ENCODE results near the gene TIGD3. TPM values are rescaled to one million over a fixed set of nuclear protein-coding genes. Genes with fewer than 3 reads are reported as not detected.

The TIGD3 gene
- total RNA-seq, 1 donor from 2014 or later: 4.5 TPM

DNA sequence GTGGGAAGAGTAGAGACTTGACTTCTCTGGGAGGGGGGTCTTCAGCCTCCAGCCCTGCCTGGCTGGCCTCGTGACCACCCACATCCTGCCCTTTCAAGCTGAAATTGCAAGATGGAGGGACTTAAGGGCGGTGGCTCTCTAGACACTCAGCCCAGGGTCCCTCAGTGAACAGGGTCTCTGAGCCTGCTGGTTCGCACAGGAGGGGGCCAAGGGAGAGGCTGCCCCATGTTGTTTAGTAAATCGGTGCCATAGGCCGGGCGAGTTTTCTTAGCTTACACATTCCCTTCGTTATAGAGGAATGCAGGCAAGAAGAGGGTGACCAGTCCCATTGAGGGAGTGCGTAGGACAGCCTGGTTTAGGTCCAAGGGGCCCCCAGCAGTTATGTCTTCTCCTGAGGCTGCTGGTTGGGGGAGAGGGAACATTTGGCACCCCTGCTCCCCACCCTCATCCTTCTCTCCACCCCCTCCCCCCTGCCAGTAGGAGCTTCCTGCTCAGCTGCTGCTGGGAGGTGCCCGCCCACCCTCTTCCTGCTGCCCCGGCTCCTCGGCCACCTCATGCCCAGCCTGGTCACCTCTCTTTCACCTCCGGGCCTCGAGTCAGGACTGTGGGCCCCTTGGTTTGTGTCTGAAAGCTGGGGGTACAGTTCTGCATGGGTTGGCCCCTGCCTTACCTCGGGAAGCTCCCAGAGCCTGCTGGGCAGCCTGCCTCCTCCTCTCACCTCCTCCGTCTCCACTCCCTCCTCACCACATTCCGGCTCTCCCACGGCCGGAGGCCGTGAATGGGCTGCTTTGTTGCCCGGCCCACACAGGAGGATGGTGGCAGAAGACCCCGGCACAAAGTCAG, 35.8 kb downstream of the TIGD3 start:
- no peak for DNase-seq

DNA sequence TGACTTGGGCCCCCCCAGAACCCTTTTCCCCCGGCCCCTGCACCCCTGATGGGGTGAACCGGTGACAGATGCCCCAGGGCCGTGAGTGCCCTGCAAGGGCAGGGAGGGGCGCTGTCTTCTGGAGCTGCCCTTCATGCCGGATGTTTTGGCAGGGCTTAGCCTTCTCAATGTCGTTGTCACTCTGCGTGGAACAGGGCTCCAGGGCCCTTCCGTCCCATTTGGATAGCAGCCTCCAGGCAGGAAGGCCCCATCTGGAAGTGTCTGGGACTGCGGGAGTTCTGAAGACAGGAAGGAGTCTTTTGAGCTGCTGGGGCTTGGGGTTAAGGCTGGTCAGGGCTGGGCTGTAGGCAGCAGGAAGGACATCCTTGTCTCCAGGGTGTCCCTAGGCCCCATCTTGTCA, 36.4 kb downstream of the TIGD3 start:
- DNase-seq: no peak

DNA sequence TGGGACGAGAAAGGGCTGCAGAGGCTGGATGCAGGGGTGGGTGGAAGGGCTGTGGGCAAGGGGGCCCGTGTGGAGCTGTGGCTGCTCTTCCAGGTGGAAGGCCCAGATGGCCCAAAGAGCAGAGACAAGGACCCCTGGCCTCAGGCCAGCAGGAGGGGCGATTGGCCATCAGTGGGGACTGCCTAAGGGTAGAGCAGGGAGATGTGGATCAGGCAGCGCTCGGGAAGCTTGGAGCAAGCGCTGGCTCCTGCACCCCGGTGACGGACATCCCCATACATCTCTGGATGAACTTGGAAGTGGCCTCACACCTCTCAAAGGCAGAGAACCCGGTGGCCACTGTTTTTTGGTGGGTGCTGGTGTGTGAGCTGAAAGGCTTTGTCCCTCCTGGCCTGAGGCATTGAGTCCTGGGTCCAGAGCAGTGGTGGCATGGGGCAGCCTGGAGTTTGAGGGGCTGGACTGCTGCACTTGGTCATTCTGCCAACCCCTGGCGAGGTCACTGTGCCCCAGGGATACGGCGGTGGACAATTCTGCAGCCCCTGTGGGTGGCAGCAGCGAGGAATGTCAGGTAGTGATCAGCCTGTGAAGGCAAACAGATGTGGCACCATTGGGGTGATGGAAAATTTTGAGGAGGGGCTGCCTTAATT, 37.8 kb downstream of the TIGD3 start:
- DNase-seq: no peak

DNA sequence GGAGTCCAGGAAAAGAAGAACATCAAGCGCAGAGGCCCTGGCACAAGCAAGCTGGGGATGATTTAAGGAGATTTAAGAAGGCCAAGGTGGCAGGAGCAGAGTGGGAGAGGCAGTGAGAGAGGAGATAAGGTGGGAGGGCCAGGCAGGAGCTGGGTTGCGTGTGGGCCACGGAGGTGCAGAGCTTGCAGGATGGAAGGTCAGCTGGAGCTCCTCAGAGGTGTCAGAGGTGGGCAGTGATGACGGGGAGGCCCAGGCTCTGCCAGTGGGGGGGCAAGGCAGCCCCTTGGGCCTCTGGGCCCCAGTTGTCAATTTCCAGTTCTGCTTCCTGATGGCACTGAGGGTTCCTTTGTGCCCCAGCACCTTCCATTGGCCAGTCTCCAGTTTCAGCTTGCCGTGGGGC, 38.3 kb downstream of the TIGD3 start:
- DNase-seq: no peak

DNA sequence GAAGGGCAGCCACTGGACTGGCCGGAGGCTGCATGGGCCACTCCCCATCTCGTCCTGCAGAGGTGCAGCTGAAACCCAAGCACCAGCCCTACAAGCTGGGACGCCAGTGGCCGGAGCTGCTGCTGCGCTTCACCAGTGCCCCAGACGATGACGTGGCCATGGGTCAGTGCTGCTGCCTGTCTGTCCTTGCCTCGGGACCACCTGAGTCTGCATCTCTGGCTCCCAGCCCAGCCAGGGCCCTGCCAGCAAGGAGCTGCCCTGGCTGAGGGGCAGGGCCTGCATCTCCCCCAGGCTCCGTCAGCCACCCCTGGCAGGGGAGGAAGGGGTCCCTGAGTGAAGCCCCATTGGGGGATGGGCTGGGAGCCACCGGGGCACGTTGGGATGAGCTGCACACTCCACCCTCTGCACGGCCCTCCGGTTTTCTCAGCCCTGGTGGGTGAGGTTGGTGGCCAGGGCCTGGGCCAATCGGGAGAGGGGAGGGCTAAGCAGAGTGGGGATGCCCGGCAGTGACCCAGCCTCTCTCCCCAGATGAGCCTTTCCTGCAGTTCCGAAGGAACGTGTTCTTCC, 39.0 kb downstream of the TIGD3 start:
- no peak for DNase-seq

DNA sequence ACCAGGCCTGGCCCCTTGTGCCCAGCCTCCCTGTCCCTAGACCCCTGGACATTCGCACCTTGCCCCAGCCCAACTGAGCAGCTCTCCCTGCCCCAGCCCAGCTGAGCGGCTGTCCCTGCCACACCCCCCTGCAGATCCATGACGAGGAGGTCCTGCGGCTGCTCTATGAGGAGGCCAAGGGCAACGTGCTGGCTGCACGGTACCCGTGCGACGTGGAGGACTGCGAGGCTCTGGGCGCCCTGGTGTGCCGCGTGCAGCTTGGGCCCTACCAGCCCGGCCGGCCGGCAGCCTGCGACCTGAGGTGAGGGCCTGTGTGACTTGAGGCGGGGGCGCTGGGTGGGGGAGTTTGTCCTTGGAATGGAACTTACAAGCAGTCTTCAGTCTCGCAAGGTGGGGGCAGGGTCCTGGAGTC, 39.6 kb downstream of the TIGD3 start:
- DNase-seq: no peak

DNA sequence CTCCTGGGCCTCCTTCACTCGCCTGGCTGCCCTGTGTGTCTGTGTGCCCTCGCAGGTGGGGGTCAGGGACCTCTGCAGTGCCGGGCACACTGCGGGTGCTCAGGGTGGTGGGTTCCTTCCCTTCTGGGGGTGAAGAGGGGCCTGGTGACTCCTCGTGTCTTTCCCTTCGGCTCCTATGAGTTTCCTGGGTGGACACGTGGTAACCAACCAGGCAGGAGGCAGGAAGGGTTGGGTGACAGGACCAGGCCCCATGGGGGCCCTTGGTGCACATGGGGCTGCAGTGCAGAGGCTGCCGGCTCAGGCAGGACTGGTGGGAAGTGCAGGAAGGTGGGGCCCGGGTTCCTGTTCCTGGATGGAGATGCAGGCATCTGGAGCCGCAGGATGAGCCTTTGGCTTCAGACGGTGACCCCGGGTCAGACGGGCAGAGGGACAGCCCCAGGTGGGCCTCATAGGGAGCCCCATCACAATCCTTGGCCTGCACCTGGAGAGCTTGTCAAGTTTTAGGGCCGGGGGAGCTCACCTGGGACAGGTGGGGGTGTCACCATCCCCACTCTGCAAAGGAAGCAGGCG, 41.5 kb downstream of the TIGD3 start:
- no peak for DNase-seq

DNA sequence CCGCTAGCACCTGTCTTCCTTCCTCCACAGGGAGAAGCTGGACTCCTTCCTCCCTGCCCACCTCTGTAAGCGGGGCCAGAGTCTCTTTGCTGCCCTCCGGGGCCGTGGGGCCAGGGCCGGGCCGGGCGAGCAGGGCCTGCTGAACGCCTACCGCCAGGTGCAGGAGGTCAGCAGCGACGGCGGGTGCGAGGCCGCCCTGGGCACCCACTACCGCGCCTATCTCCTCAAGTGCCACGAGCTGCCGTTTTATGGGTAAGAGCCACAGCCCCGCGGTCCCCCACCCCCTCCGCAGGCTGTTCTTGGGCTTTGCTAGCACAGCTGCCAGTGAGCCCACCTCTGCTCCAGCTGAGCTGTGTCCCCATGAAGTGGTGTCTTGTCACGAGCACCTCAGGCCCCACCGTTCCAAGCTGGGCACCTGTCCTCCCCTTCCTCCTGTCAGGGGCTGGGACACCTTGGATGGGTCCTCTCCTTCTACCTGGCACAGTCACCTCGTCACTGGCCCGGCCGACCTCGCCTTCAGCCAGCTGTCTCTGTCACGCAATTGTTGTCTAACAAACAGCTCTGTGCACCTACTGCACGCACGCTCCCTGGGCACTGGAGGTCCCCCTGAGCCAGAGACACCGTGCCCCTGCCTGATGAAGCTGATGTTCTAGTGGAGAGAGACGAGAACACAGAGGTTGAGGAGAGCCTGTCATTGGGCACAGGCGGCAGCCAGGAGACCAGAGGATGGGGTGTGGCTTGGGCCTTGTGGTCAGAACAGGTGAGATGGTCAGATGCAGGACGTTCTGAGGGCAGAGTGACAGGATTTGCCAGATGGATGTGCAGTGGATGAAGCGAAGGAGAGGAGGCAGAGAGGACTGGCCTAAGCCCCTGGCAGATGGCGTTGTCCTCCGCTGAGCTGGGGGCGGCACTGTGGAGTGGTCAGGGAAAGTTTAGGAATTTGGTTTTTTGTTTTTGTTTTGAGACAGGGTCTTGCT, 42.5 kb downstream of the TIGD3 start:
- no peak for DNase-seq

DNA sequence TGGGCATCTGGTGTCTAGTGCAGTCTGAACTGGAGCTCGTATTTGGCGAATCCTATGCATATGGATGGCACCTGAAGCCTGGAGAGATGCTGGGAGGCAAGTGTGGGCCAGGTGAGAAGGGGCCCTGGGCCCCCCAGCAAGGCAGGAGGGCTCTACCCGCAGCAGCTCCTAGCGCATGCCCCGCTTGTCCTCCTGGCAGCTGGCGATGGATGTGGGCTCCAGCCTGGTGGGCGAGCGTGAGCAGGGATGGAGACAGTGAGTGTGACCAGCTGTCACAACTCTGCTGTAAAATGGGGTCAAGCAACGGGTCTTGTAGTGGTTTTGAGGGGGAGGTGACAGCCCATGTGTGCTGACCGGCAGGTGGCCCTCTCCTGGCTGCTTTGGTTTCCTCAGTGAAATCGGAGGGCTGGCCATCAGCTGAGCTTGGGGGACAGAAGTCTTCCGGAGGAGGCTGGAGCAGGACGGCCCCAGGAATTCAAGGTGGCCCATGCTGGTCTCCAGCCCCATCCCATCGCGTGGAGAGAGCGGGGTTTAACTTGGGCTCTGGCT, 43.9 kb downstream of the TIGD3 start:
- no peak for DNase-seq

DNA sequence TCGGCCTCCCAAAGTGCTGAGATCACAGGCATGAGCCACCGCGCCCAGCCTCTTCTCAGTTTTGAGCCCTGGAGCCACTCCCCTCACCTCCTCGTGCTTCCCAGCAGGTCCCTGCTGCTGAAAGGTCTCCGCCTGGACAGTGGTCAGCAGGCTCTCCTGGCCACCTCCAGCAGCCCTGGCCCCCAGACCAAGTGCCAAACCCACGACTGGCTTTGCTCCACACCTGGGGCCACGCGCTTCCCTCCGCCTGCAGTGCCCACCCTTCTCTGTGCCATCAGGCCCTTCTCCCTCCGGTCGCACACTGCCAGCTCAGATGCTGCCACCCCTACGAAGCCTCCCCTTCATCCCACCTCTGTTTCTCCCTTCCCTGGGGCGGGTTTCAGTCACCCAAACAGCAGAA, 44.7 kb downstream of the TIGD3 start:
- no peak for DNase-seq

DNA sequence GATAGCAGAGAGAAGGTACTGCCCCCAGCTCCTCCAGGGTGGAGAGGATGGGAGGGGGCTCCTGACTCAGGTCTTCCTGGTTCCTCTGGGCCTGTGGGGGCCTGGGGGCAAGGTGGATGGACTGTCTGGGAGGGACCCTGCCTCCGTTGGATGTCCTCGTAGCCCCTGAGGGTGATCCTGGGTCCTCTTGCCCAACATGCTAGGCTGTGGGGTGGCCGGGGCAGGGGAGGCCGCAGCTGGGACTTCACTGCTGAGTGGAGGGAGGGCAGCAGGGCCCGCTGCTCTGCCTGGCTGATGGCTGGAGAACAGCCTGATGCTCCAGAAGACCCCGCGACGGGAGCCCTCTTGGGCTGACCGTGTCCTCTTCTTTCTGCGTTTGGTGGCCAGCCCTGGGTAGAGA, 45.3 kb downstream of the TIGD3 start:
- DNase-seq: no peak

DNA sequence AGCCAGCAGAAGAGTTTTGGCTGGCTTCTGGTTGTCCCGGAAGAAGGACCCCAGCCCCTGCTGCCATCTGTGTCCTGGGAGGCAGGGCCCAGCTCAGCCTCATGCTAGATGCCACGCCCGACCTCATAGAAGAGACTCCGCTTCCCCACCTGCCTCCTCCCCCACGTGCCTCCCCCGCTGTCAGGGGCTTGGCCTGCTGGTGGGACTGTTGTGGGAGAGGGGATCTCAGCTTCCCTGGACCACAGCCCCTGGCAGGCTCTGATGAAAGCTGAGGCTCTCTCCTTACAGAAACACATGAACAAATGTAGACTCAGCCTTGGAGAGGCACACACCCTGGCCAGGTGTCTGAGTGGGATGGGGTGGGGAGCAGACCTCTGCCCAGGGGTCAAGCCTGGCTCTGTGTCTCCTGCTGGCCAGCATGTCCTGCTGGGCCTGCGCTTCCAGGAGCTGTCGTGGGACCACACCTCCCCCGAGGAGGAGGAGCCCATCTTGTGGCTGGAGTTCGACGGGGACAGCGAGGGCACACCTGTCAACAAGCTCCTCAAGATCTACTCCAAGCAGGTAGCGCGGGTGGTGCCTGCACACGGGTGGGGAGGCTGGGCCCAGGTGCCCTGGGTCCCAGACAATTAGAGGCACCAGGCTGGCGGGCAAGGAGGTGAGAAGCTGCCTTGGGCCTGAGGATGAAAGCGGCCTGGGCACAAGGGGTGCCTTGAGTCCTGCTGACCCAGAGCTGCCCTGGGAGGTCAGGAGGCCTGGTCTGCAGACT, 45.9 kb downstream of the TIGD3 start:
- DNase-seq: no peak

DNA sequence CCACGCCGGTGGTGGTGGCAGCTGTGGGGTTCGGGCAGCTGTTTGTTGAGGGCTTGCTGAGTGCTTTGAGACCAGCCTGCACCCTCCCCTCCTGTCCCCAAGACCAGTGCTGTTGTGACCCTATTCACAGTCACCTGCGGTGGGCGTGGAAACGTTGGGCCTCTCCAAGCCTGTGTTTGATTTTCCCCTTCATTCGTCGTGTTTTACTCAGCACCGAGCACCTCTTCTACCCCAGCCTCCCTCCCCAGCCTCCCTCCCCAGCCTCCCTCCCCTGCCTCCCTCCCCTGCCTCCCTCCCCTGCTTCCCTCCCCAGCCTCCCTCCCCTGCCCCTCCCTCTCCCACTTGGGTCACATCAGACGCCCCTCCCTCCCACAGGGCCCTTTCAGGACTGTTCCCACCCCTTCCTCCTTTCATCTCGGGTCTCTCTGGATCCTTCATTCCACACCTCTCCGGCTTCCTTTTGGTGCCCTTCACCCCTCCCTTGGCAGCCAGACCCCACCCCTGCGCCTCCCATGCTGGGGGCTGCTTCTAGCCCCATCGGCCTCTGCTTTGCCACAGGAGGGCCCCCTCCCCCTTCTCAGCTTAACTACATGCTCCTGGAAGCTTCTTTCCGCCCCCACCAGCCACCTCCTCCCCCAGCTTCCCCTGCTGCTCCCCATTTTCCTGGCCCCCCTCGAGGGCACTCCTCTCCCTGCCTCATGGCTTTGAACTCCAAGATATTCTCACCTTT, 46.7 kb downstream of the TIGD3 start:
- no peak for DNase-seq

DNA sequence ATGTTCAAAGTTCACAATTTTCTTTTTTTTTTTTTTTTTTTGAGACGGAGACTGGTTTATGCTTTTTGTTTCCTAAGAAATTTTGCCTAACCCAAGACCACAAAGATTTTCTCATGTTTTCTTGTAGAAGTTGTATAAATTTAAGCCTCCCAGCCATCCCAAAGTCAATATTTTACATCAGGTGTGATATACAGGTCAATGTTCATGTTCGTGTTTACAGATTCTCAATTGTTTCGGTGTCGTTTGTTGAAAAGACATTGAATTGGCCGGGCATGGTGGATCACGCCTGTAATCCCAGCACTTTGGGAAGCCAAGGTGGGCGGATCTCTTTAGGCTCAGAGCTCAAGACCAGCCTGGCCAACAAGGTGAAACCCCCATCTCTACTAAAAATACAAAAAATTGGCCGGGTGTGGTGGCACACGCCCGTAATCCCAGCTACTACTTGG, 47.3 kb downstream of the TIGD3 start:
- DNase-seq: no peak

DNA sequence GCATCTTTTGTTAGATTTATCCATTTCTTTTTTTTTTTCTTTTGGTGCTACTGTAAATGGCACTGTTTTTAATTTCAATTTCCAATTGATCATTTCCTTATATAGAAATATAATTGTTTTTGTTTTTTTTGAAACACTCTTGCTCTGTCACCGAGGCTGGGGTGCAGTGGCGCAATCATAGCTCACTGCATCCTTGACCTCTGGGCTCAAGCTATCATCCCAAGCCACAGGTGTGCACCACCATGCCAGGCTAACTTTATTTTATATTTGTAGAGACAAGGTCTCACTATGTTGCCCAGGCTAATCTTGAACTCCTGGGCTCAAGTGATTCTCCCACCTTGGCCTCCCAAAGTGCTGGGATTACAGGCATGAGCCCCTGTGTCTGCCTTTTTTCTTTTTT, 48.2 kb downstream of the TIGD3 start:
- DNase-seq: no peak

DNA sequence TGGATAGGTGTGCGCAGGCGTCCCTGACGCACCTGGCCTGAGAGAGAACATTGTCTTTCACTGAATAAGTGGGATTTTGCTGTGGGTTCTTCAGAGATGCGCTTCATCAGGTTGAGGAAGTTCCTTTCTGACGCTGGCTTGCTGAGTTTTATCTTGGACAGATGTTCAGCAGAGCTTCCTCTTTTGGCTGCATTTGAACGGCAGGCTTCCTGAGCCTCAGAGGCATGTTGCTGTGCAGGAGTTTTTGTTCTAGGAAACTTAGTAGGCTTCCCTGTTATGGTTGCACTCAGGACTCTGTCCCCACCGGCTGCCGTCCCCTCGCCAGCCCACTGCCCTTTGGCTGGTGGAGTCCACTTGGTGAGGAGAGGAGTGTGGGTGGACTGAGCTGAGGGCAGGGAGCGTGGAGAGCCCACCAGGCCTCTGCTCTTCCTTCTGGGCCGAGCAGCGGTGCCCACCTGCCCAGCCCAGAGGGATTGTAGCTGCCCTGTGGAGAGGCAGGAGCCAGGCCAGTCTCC, 49.1 kb downstream of the TIGD3 start:
- DNase-seq: no peak

DNA sequence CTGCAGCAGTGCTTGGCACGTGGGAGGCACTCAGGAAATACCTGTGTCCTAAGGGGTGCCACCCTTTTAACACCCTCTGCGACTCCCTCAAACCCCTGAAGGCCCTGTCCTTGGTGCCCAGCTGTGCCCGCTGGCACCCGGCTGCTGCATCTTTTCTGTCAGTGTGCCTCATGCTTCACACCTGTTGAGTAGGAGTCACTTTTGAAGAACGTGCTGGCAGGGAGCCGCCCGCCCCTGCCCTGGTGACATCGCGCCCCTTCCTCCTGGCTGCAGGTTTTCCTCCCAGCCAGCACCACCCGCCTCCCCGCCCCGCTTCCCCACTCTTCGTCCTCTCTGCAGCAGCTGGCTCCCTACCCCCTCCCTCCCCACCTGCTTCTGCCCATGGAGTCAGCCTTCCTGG, 49.7 kb downstream of the TIGD3 start:
- DNase-seq: no peak

DNA sequence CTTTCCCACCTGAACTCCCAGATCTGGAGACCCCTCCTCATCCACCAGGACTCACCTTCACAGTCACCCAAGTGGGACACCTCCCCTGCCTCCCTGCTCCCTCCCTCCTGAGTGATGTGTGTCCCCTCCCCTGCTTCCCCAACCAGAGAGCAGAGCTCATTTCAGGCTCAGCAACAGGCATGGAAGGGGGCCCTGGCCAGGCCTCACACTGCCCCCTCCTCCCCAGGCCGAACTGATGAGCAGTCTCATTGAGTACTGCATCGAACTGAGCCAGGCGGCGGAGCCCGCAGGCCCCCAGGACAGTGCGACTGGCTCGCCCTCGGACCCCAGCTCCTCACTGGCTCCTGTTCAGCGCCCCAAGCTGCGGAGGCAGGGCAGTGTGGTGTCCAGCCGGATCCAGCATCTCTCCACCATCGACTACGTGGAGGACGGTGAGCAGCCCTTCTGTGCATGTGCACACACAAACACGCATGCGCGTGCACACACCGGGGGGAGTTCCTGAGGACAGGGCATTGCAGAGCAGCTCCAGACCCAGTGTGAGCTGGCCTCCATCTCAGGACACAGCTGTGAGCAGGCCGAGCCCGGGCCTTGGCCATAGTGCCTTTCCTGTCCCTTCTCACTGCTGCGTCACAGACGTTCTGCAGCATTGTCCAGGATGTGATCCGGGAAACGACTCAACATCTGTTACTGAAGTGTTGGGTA, 50.2 kb downstream of the TIGD3 start:
- DNase-seq: no peak

Measured in occipital lobe (tissue), 2 donors.